NB4 (cell line): ENCODE data around the gene PHACTR1.

Experiments
- MAX ChIP-seq: IDR thresholded peaks from 2 replicates; pipeline ENCODE4 v1.6.1; 2011; ENCODE audit warnings: low read depth, low read length
- POLR2A ChIP-seq: IDR thresholded peaks from 2 replicates; pipeline ENCODE4 v1.6.1; 2011; ENCODE audit warnings: mild to moderate bottlenecking; ENCODE audit not compliant: insufficient read length; ENCODE audit errors: extremely low read depth

GRCh38 chr6:12968839-12969558 is 252.4 kb downstream of the PHACTR1 start:
- TF ChIP-seq POLR2A: no peak
- no peak for TF ChIP-seq MAX
